Heart right ventricle (tissue), 16 donors: ENCODE measurements around the gene EXOC2. TPM values are rescaled to one million over a fixed set of nuclear protein-coding genes. Genes with fewer than 3 reads are reported as not detected.
"Not testable (repeated sequence)": the region's sequence is repeated elsewhere in the genome, so short reads cannot be mapped to it uniquely, and the experiment has no call there.

Source experiments
- ATAC-seq, 8 donors: fragments of 200-7000 bp; cut with Tn5 transposase; one replicate each; pipeline ENCODE4 v1.9.1; 2020; ENCODE audit warnings: mild to moderate bottlenecking in 8 of 8, moderate library complexity in 8 of 8, moderate number of reproducible peaks in 1 of 8
- DNase-seq, 2 donors: peaks; one replicate each; pipeline ENCODE4 v3.0.0-alpha.2; 2020
- H3K27ac ChIP-seq, 10 donors: fragments of 200-600 bp; sonication (generic) in 2 of 10; one replicate each; pipeline versions ENCODE4 v1.5.0 to v1.8.0; 2020 to 2022; ENCODE audit warnings: mild to moderate bottlenecking in 3 of 10
- H3K27me3 ChIP-seq, 7 donors: fragments of 200-600 bp; one replicate each; pipeline ENCODE4 v1.8.0; 2021 to 2022; ENCODE audit warnings: mild to moderate bottlenecking in 2 of 7
- H3K36me3 ChIP-seq, 9 donors: fragments of 200-600 bp; sonication (generic) in 1 of 9; one replicate each; pipeline versions ENCODE4 v1.5.0 to v1.8.0; 2020 to 2022; ENCODE audit warnings: mild to moderate bottlenecking in 2 of 9
- H3K4me1 ChIP-seq, 9 donors: fragments of 200-600 bp; sonication (generic) in 1 of 9; one replicate each; pipeline versions ENCODE4 v1.5.0 to v1.8.0; 2020 to 2022; ENCODE audit warnings: mild to moderate bottlenecking in 4 of 9
- H3K4me3 ChIP-seq, 10 donors: fragments of 200-600 bp; sonication (generic) in 2 of 10; one replicate each; pipeline versions ENCODE4 v1.5.0 to v1.8.0; 2020 to 2022; ENCODE audit warnings: mild to moderate bottlenecking in 7 of 10, moderate library complexity in 2 of 10
- H3K9me3 ChIP-seq, 11 donors: fragments of 200-600 bp in 10 of 11; sonication (generic) in 2 of 11; one replicate each; pipeline versions ENCODE4 v1.5.0 to v1.8.0; 2013 to 2022; ENCODE audit warnings: mild to moderate bottlenecking in 2 of 11, control low read depth in 1 of 11, moderate library complexity in 1 of 11
- CTCF ChIP-seq, 9 donors: fragments of 200-600 bp; sonication (generic) in 2 of 9; IDR thresholded peaks; one replicate each; pipeline versions ENCODE4 v1.5.0 to v1.8.0; 2021 to 2022; ENCODE audit warnings: antibody characterized with exemption in 9 of 9, mild to moderate bottlenecking in 5 of 9, moderate library complexity in 1 of 9
- WGBS, 2 donors: extraction: QIAGEN DNeasy Blood & Tissue Kit; methylation state at CpG; one replicate each; pipeline ENCODE4 v1.1.7; 2013; ENCODE audit warnings: inconsistent platforms in 1 of 2; 5-methylcytosine and 5-hydroxymethylcytosine counted together
- intact Hi-C, 10 donors: fragments of 100-400 bp; cut with DNase I; formaldehyde crosslinking; loops; one replicate each; pipeline versions ENCODE4 v1.11.1 to v1.14.2; 2022
- polyA plus RNA-seq, 2 donors: library from polyadenylated mRNA; stranded (reverse); fragments of 200-250 nt; gene quantifications; one replicate each; pipeline ENCODE4 v1.2.3, GENCODE V29; 2013
- total RNA-seq, 10 donors: library from RNA; stranded (reverse); fragmentation: NEBNext Ultra II Directional in 3 of 10; extraction: Animal tissue kit (Norgen Biotek cat#: 25700) in 3 of 10; gene quantifications; one replicate each; pipeline versions ENCODE4 v1.2.1 to v1.2.4, GENCODE V29; 2021 to 2023
- donor health status: Arrhythmogenic right ventricular cardiomyopathy.
- donor health status: ischemic (EF 13 %, LVEDD 7.1; RV severe dilation, severe dysfunction).
- donor health status: healthy with polysubstance abuse.
- donor health status: DM: no; HTN: yes; CAD: no.
- donor health status: DM: no; HTN: no; CAD: no.
- donor health status: ischemic (EF 25% LVEDD 6.9; RV normal size, moderate dysfunction).
- donor health status: ischemic (EF 25% LVEDD 5.7; RV mildly dilated, moderate dysfunction).
- donor health status: healthy.
- donor health status: DM: yes; HTN: yes; CAD: no.
- donor health status: Ischemic cardiomyopathy.
- donor health status: ischemic (EF 35%, LVEDD 5.7; RV mildly dilated, moderate dysfunction).
- donor health status: nonischemic (EF 11% LVEDD 7.7; RV severe dilation, severe dysfunction).
- donor health status: DM: yes; HTN: yes; CAD: no.
- donor health status: PGD.
- donor health status: ischemic (EF 29% LVEDD 5.4; RV normal size, mild dysfunction).
- donor health status: nonischemic (EF 23%, LVEDD 6.1; RV moderate dilation, normal function).

The EXOC2 gene
- total and polyA plus RNA-seq, 12 donors = 4.0 to 18.4 (median 12.9) TPM

GRCh38 chr6:667253-667927 lies 25.5 kb downstream of the EXOC2 start:
- H3K9me3 ChIP-seq = peaks cover 0 to 26% (median 0%) of the 10 kb centered on the region in 11 donors
- DNase-seq (no peak), ATAC-seq (no peak)
- intact Hi-C loops = no loop called here
- no peak for TF ChIP-seq CTCF (IDR thresholded peaks at IDR 0.05)
- no peak overlapping the region for H3K27ac ChIP-seq
- peaks cover 0 to 7% (median 0%) of the 10 kb centered on the region in 9 donors for H3K4me1 ChIP-seq
- H3K27me3 ChIP-seq = no peaks in the 10 kb centered on the region
- 94 to 95% methylated on average over 1 of the region's 7 CpGs for WGBS, 2 donors
- H3K36me3 ChIP-seq = peaks cover 0 to 6% (median 0%) of the 10 kb centered on the region in 9 donors
- no peak overlapping the region for H3K4me3 ChIP-seq

GRCh38 chr6:665403-666267 lies 27.3 kb downstream of the EXOC2 start:
- intact Hi-C loops = no loop called here
- Histone ChIP-seq H3K9me3 (peaks cover 0 to 20% (median 0%) of the 10 kb centered on the region in 11 donors), H3K36me3 (peaks cover 0 to 6% (median 0%) of the 10 kb centered on the region in 9 donors), H3K4me1 (peaks cover 0 to 15% (median under 1%) of the 10 kb centered on the region in 9 donors), H3K4me3 (no peak overlapping the region), H3K27me3 (no peaks in the 10 kb centered on the region), H3K27ac (no peak overlapping the region)
- 94 to 95% methylated on average over 5 of the region's 5 CpGs for WGBS, 2 donors
- no peak for ATAC-seq
- DNase-seq = no peak
- no peak for TF ChIP-seq CTCF (IDR thresholded peaks at IDR 0.05)

GRCh38 chr6:663788-664187 lies 29.2 kb downstream of the EXOC2 start:
- H3K27ac ChIP-seq, H3K27me3 ChIP-seq, DNase-seq, H3K36me3 ChIP-seq, intact Hi-C loops, ATAC-seq, H3K4me3 ChIP-seq: not testable (repeated sequence)
- WGBS, 2 donors = 69 to 80% methylated on average over 4 of the region's 4 CpGs
- Histone ChIP-seq H3K4me1 (peaks cover 2 to 24% (median 15%) of the 10 kb centered on the region in 9 donors), H3K9me3 (peaks cover 0 to 20% (median 0%) of the 10 kb centered on the region in 11 donors)

DNA sequence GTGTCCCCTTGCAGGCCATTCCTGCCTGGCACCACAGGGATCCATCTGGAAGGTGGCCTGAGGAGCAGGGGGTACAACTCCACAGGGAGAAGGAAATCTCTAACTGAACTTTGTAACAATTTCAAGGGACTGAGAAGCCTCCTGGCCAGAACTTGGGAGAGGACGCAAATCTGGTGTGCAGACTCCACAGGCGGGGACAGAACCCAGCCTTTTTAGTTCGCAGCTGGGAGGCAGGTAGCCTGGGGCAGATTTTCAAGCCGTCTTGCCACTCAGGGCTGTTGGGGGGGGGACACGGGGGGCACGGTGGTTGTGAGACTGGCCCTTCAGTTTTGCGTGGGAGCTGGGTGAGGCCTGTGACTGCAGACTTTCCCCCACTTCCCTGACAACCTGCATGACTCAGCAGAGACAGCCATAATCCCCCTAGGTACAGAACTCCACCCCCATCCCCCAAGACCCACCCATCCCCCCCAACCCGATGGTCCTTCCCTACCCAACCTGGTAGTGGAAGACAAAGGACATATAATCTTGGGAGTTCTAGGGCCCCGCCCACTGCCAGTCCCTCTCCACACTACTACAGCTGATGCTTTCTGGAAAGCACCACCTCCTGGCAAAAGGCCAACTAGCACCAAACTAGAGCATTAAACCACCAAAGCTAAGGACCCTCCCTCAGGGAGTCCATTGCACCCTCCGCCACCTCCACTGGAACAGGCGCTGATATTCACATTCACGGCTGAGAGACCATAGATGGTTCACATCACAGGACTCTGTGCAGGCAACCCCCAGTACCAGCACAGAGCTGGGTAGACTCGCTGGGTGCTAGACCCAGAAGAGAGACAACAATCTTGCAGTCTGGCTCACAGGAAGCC lies 33.0 kb downstream of the EXOC2 start:
- intact Hi-C loops = no loop called here
- no peak overlapping the region for H3K27ac ChIP-seq
- no peak overlapping the region for H3K4me3 ChIP-seq
- ATAC-seq (no peak), DNase-seq (no peak)
- WGBS, 2 donors = 84% methylated on average over 13 of the region's 13 CpGs
- no peaks in the 10 kb centered on the region for H3K27me3 ChIP-seq
- peaks cover 0 to 15% (median 0%) of the 10 kb centered on the region in 11 donors for H3K9me3 ChIP-seq
- H3K4me1 ChIP-seq = peaks cover 7 to 42% (median 27%) of the 10 kb centered on the region in 9 donors
- TF ChIP-seq CTCF (IDR thresholded peaks at IDR 0.05) = no peak
- H3K36me3 ChIP-seq = peaks cover 0 to 13% (median 6%) of the 10 kb centered on the region in 9 donors
